IMR-90 (cell line): Measurements from ENCODE around the gene SMAD4. TPM values are rescaled to one million over a fixed set of nuclear protein-coding genes. Genes with fewer than 3 reads are reported as not detected.

Source experiments
- ATAC-seq: fragments of 200-7000 bp; cut with Tn5 transposase; 2 replicates; pipeline ENCODE4 v1.9.1; 2020; ENCODE audit warnings: low read depth, mild to moderate bottlenecking, moderate library complexity
- Bru-seq: library from RNA; stranded (reverse); fragments of 400-500 nt; gene quantifications from one replicate; lab custom pipeline; 2021; lab: Mats Ljungman, UMichigan
- BruChase-seq, 2 experiments: library from RNA; stranded (reverse); fragments of 400-500 nt; gene quantifications; one replicate each; lab custom pipeline; 2021; lab: Mats Ljungman, UMichigan
- BruUV-seq: library from RNA; stranded (reverse); fragments of 400-500 nt; replicated peaks from 2 replicates; lab custom pipeline; 2021; lab: Mats Ljungman, UMichigan
- CTCF ChIA-PET: fragments of 300-600 bp; formaldehyde crosslinking; extraction: SDS; loops from one replicate; lab custom pipeline; 2021; ENCODE audit warnings: antibody characterized with exemption; lab: Yijun Ruan, JAX
- POLR2A ChIA-PET: fragments of 300-600 bp; sonication (Branson Sonifier 250); formaldehyde crosslinking; loops from one replicate; lab custom pipeline; 2022; ENCODE audit warnings: antibody characterized with exemption; ENCODE audit not compliant: unreplicated experiment; lab: Charles Lee
- DNase-seq: peaks from one replicate; pipeline ENCODE4 v3.0.0; 2013
- H2AFZ ChIP-seq: replicated peaks from 2 replicates; pipeline ENCODE3; 2013; ENCODE audit warnings: low read length, mild to moderate bottlenecking; ENCODE audit not compliant: poor library complexity
- H2AK5ac ChIP-seq: 2 replicates; pipeline ENCODE4 v1.6.1; 2013; ENCODE audit warnings: low read depth, low read length, inconsistent platforms
- H2AK9ac ChIP-seq: replicated peaks from 2 replicates; pipeline ENCODE3; 2013; ENCODE audit warnings: mild to moderate bottlenecking, low read depth, low read length, moderate library complexity; ENCODE audit not compliant: poor library complexity
- H2BK120ac ChIP-seq: 2 replicates; pipeline ENCODE4 v1.6.1; 2013; ENCODE audit warnings: low read depth, low read length, inconsistent platforms
- H2BK15ac ChIP-seq: 3 replicates; pipeline ENCODE4 v1.6.1; 2013; ENCODE audit warnings: low read depth, low read length, inconsistent platforms
- H2BK20ac ChIP-seq: 2 replicates; pipeline ENCODE4 v1.6.1; 2013; ENCODE audit warnings: low read depth, mild to moderate bottlenecking, inconsistent platforms, low read length, moderate library complexity
- H2BK5ac ChIP-seq: 2 replicates; pipeline ENCODE4 v1.6.1; 2013; ENCODE audit warnings: mild to moderate bottlenecking, low read depth, low read length, inconsistent platforms; ENCODE audit not compliant: poor library complexity, severe bottlenecking
- H3K14ac ChIP-seq: replicated peaks from 2 replicates; pipeline ENCODE4 v1.6.1; 2013; ENCODE audit warnings: low read depth, low read length, inconsistent platforms
- H3K18ac ChIP-seq: 2 replicates; pipeline ENCODE4 v1.6.1; 2013; ENCODE audit warnings: low read depth, low read length, control low read depth
- H3K23ac ChIP-seq: 2 replicates; pipeline ENCODE4 v1.6.1; 2013; ENCODE audit warnings: low read depth, low read length, inconsistent platforms
- H3K27ac ChIP-seq: 2 replicates; pipeline ENCODE4 v1.5.1; 2013; ENCODE audit warnings: mild to moderate bottlenecking, control low read depth, low read length; ENCODE audit not compliant: insufficient read depth
- H3K27me3 ChIP-seq: 2 replicates; pipeline ENCODE4 v1.6.1; 2013; ENCODE audit warnings: low read length; ENCODE audit not compliant: control insufficient read depth, insufficient read depth
- H3K36me3 ChIP-seq: 2 replicates; pipeline ENCODE4 v1.6.1; 2013; ENCODE audit warnings: low read length, mixed read lengths; ENCODE audit not compliant: control insufficient read depth, insufficient read depth
- H3K4ac ChIP-seq: 2 replicates; pipeline ENCODE4 v1.6.1; 2013; ENCODE audit warnings: low read depth, low read length, inconsistent platforms
- H3K4me1 ChIP-seq: 2 replicates; pipeline ENCODE4 v1.6.1; 2013; ENCODE audit warnings: low read length, mixed read lengths; ENCODE audit not compliant: control insufficient read depth, insufficient read depth
- H3K4me2 ChIP-seq: 2 replicates; pipeline ENCODE4 v1.6.1; 2013; ENCODE audit warnings: low read depth, mild to moderate bottlenecking, control low read depth, low read length, moderate library complexity
- H3K4me3 ChIP-seq: 2 replicates; pipeline ENCODE4 v1.5.1; 2013; ENCODE audit warnings: low read depth, mild to moderate bottlenecking, control low read depth, low read length, moderate library complexity; ENCODE audit not compliant: insufficient read depth
- H3K56ac ChIP-seq: 2 replicates; pipeline ENCODE4 v1.6.1; 2013; ENCODE audit warnings: low read length, inconsistent platforms; ENCODE audit not compliant: insufficient read depth; ENCODE audit errors: extremely low read depth
- H3K79me1 ChIP-seq, 2 experiments: 2 replicates each; pipeline ENCODE4 v1.6.1; 2013; ENCODE audit warnings: low read length in 2 of 2, inconsistent platforms in 1 of 2, low read depth in 1 of 2
- H3K9ac ChIP-seq: 2 replicates; pipeline ENCODE4 v1.6.1; 2013; ENCODE audit warnings: low read depth, low read length, control low read depth
- H3K9me1 ChIP-seq: 2 replicates; pipeline ENCODE4 v1.6.1; 2013; ENCODE audit warnings: low read length, inconsistent platforms; ENCODE audit not compliant: insufficient read depth
- H3K9me3 ChIP-seq: 2 replicates; pipeline ENCODE4 v1.6.1; 2013; ENCODE audit warnings: low read length; ENCODE audit not compliant: control insufficient read depth, insufficient read depth
- H4K20me1 ChIP-seq: 2 replicates; pipeline ENCODE4 v1.6.1; 2013; ENCODE audit warnings: low read length, inconsistent platforms; ENCODE audit not compliant: insufficient read depth
- H4K5ac ChIP-seq: 2 replicates; pipeline ENCODE4 v1.6.1; 2013; ENCODE audit warnings: mild to moderate bottlenecking, low read depth, low read length, control low read depth
- H4K8ac ChIP-seq, 2 experiments: 2 replicates each; pipeline ENCODE4 v1.6.1; 2013; ENCODE audit warnings: low read depth in 2 of 2, low read length in 2 of 2, control low read depth in 1 of 2, inconsistent platforms in 1 of 2
- H4K91ac ChIP-seq: 2 replicates; pipeline ENCODE4 v1.6.1; 2013; ENCODE audit warnings: low read depth, low read length, inconsistent platforms; ENCODE audit not compliant: insufficient read depth
- CEBPB ChIP-seq: IDR thresholded peaks from 2 replicates; pipeline ENCODE4 v1.6.1; 2012; ENCODE audit warnings: low read depth, low read length, improper control_type of control experiment
- CHD1 ChIP-seq: IDR thresholded peaks from 2 replicates; pipeline ENCODE4 v1.6.1; 2012; ENCODE audit warnings: low read depth, low read length, improper control_type of control experiment
- ELK1 ChIP-seq: fragments of 150-350 bp; IDR thresholded peaks from 2 replicates; pipeline ENCODE4 v1.6.1; 2016; ENCODE audit warnings: low read depth, mild to moderate bottlenecking, low read length, moderate library complexity, borderline replicate concordance
- FOS ChIP-seq: fragments of 150-350 bp; IDR thresholded peaks from 2 replicates; pipeline ENCODE4 v1.6.1; 2016; ENCODE audit warnings: low read depth, low read length
- MAFK ChIP-seq: IDR thresholded peaks from 2 replicates; pipeline ENCODE4 v1.6.1; 2012; ENCODE audit warnings: low read depth, low read length, improper control_type of control experiment
- MAZ ChIP-seq: IDR thresholded peaks from 2 replicates; pipeline ENCODE4 v1.6.1; 2012; ENCODE audit warnings: low read depth, mild to moderate bottlenecking, low read length, improper control_type of control experiment, moderate library complexity, borderline replicate concordance
- MXI1 ChIP-seq: IDR thresholded peaks from 2 replicates; pipeline ENCODE4 v1.6.1; 2012; ENCODE audit warnings: low read depth, mild to moderate bottlenecking, low read length, moderate library complexity, borderline replicate concordance
- NFE2L2 ChIP-seq: fragments of 150-350 bp; IDR thresholded peaks from 2 replicates; pipeline ENCODE4 v1.6.1; 2016; ENCODE audit warnings: low read depth, mild to moderate bottlenecking, low read length
- RAD21 ChIP-seq: IDR thresholded peaks from 2 replicates; pipeline ENCODE4 v1.6.1; 2012; ENCODE audit warnings: low read length, improper control_type of control experiment
- RCOR1 ChIP-seq: IDR thresholded peaks from 2 replicates; pipeline ENCODE4 v1.6.1; 2012; ENCODE audit warnings: mild to moderate bottlenecking, low read length, improper control_type of control experiment; ENCODE audit not compliant: insufficient replicate concordance
- RFX5 ChIP-seq: IDR thresholded peaks from 2 replicates; pipeline ENCODE4 v1.8.0; 2012; ENCODE audit warnings: low read depth, mild to moderate bottlenecking, low read length, moderate library complexity
- SMC3 ChIP-seq: fragments of 150-350 bp; IDR thresholded peaks from 2 replicates; pipeline ENCODE4 v1.6.1; 2016; ENCODE audit warnings: low read depth, mild to moderate bottlenecking, antibody characterized with exemption, low read length, moderate library complexity
- WGBS, 2 experiments: methylation state at CpG; one replicate each; pipeline versions ENCODE4 v1.1.5 to v1.1.7; 2013; ENCODE audit warnings: missing lambda C conversion rate in 2 of 2; ENCODE audit not compliant: insufficient read length in 1 of 2; ENCODE audit errors: extremely low coverage in 2 of 2; 5-methylcytosine and 5-hydroxymethylcytosine counted together
- dilution Hi-C: fragments of 300-500 bp; cut with HindIII; formaldehyde crosslinking; loops from one replicate; pipeline ENCODE4 v1.14.3; 2018; ENCODE audit warnings: low sequenced_read_pairs; ENCODE audit not compliant: unreplicated experiment
- in situ Hi-C: fragments of 300-500 bp; cut with MboI; formaldehyde crosslinking; loops from 3 replicates; pipeline ENCODE4 v1.14.3; 2019; ENCODE audit warnings: low sequenced_read_pairs, inconsistent platforms, mixed read lengths
- intact Hi-C: fragments of 100-400 bp; cut with micrococcal nuclease; formaldehyde crosslinking; loops from 2 replicates; pipeline ENCODE4 v1.10.0; 2022
- long read RNA-seq: library from polyadenylated mRNA; unstranded; transcript quantifications from one replicate; pipeline ENCODE4 v2.0.0, GENCODE V29; 2021; ENCODE audit not compliant: unreplicated experiment
- polyA plus RNA-seq, 3 experiments: library from polyadenylated mRNA; depleted of rRNA; stranded (reverse); fragments of >200 nt; gene quantifications; 2 replicates each; pipeline ENCODE4 v1.2.3, GENCODE V29; 2012; ENCODE audit warnings: low replicate concordance in 1 of 3
- total RNA-seq: library from RNA; depleted of rRNA; stranded (reverse); fragments of >200 nt; gene quantifications from 2 replicates; pipeline ENCODE4 v1.2.3, GENCODE V29; 2012; rRNA removed
- TF ChIP-seq, protein P1 (sequence below): fragments of 150-350 bp; IDR thresholded peaks from 2 replicates; pipeline ENCODE4 v1.6.1; 2017; ENCODE audit warnings: mild to moderate bottlenecking, antibody characterized with exemption, low read length, low read depth

SMAD4 gene
- total RNA-seq (145 and 194 TPM in 2 replicates), polyA plus RNA-seq (2012; rRNA removed) (54.3 and 57.6 TPM in 2 replicates), Bru-seq, nascent RNA (percentile 89 among the genes with signal in this experiment), BruChase-seq, experiment 1, labeled RNA remaining after a 6-hour chase (percentile 89 among the genes with signal in this experiment), BruChase-seq, experiment 2, labeled RNA remaining after a 2-hour chase (percentile 93 among the genes with signal in this experiment)
- 20.5 and 29.9 TPM in 2 replicates for polyA plus RNA-seq (2012; cell fraction: cytosol; rRNA removed)
- 27.3 and 57.4 TPM in 2 replicates for polyA plus RNA-seq (2012; cell fraction: nucleus; rRNA removed; ENCODE audit: low replicate concordance)
- long read RNA-seq, full-length matches to known transcripts = 61 of 91 reads
- long read RNA-seq, partial matches to known transcripts = 13 of 91 reads
- long read RNA-seq, other reads (novel, unspliced or antisense) = 17 of 91 reads

DNA sequence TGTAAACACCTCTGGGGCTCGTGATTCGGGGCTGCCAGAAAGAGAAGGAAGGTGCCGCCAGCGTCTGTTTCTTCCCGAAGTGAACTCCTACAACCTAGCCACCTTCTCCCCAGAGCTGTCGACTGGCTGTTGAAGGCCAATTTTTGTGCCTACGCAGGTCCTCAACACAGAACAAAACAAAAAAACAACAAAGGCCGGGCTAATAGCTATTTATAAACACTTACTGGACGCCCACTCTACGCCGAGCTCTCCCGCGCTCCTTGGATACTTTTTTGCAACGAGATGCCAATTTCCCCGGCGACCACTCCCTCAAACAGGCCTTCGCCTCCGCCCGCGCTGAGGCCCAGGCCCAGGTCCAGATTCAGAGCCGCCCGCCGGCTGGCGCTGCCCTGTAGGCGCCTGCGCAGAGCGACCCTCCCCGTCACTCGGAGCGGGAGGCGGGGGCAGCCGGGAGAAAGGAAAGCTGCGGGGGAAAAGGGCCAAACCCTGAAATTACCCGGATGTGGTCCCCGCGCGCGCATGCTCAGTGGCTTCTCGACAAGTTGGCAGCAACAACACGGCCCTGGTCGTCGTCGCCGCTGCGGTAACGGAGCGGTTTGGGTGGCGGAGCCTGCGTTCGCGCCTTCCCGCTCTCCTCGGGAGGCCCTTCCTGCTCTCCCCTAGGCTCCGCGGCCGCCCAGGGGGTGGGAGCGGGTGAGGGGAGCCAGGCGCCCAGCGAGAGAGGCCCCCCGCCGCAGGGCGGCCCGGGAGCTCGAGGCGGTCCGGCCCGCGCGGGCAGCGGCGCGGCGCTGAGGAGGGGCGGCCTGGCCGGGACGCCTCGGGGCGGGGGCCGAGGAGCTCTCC, at the start of gene SMAD4:
Gene SMAD4, plus strand, starts transcription at position 520 of the 843 bp plus-strand sequence. CDS start 16,834 bp downstream, outside the sequence.
- peak within 1 kb of the TSS; percentile 78 for H3K4me3 ChIP-seq
- H3K18ac ChIP-seq = peak within 1 kb of the TSS; percentile 45
- intact Hi-C loops = loop anchor here (2.0 to 5.0 kb wide), 4 partner anchors 61 to 213 kb away; partner anchors contain the start of genes ELAC1, ME2 and MEX3C
- dilution Hi-C loops = no loop called here
- no peaks in the 10 kb centered on the region for H3K9me3 ChIP-seq
- peak within 1 kb of the TSS; percentile 83 for H4K91ac ChIP-seq
- no TSS peak for BruUV-seq
- H3K36me3 ChIP-seq = peaks cover 5% of the 10 kb centered on the region
- H3K4me2 ChIP-seq = peak within 1 kb of the TSS; percentile 95
- peak within 1 kb of the TSS; percentile 94 for H2BK5ac ChIP-seq
- H4K5ac ChIP-seq = peak within 1 kb of the TSS; percentile 59
- peak within 1 kb of the TSS; percentile 97 for H2AFZ ChIP-seq
- H3K23ac ChIP-seq = peak within 1 kb of the TSS; percentile 89
- H3K27ac ChIP-seq = peak within 1 kb of the TSS; percentile 96
- POLR2A ChIA-PET = interaction anchor here (0.6 kb wide), 1 partner anchor 25 kb away, joined by 3 read pairs; no protein-coding TSS in a partner anchor
- DNase-seq = peak; percentile 94
- H2AK9ac ChIP-seq = peak within 1 kb of the TSS; percentile 97
- H3K14ac ChIP-seq = peak within 1 kb of the TSS; percentile 95
- peak within 1 kb of the TSS; percentile 92 for H3K9ac ChIP-seq
- CTCF ChIA-PET = no interaction called here
- peak within 1 kb of the TSS; percentile 58; the same call in 1 of the 2 replicates for H2AK5ac ChIP-seq
- in situ Hi-C loops = loop anchor here (5.0 to 25.0 kb wide), 2 partner anchors 58 to 743 kb away; partner anchors contain the start of genes CXXC1 and MBD1
- H3K4me1 ChIP-seq = peaks cover 5% of the 10 kb centered on the region
- 0% methylated on average over 15 of the region's 79 CpGs; no CpG with 5 or more reads in 1 of the 2 experiments for WGBS, 2 experiments
- H2BK20ac ChIP-seq = no peak within 1 kb of the TSS
- peak within 1 kb of the TSS; percentile 62; the same call in 1 of the 2 replicates for H2BK120ac ChIP-seq
- peak; percentile 95 for ATAC-seq
- peak within 1 kb of the TSS; percentile 25; the same call in 1 of the 3 replicates for H2BK15ac ChIP-seq
- H3K79me1 ChIP-seq = peaks cover 32 to 43% of the 10 kb centered on the region in 2 experiments
- H3K27me3 ChIP-seq = no peaks in the 10 kb centered on the region
- peak within 1 kb of the TSS; percentile 91 for H3K4ac ChIP-seq
- H4K20me1 ChIP-seq = peaks cover 38% of the 10 kb centered on the region
- peaks cover 11% of the 10 kb centered on the region for H3K9me1 ChIP-seq
- H4K8ac ChIP-seq = peak within 1 kb of the TSS; percentile 85 to 91
- peak within 1 kb of the TSS; percentile 95 for H3K56ac ChIP-seq
- TF ChIP-seq MXI1 (no peak), RFX5 (no peak), RCOR1 (no peak), NFE2L2 (no peak), CHD1 (0 out of 2 replicates have a peak, but pooled peaks have one; percentile 28), SMC3 (no peak), CEBPB (no peak), ELK1 (no peak), FOS (peak; percentile 16; the same call in 1 of the 2 replicates), MAZ (peak; percentile 85), MAFK (no peak), RAD21 (no peak)
- TF ChIP-seq, protein P1, sequence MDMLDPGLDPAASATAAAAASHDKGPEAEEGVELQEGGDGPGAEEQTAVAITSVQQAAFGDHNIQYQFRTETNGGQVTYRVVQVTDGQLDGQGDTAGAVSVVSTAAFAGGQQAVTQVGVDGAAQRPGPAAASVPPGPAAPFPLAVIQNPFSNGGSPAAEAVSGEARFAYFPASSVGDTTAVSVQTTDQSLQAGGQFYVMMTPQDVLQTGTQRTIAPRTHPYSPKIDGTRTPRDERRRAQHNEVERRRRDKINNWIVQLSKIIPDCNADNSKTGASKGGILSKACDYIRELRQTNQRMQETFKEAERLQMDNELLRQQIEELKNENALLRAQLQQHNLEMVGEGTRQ = no peak
